T-helper 1 cell (primary cell): ENCODE results near the gene C14orf93.
"Not testable (repeated sequence)": the region's sequence is repeated elsewhere in the genome, so short reads cannot be mapped to it uniquely, and the experiment has no call there.

Experiments used
- DNase-seq, 5 donors: peaks; one replicate each; pipeline ENCODE4 v3.0.0-alpha.2; 2012 to 2020

The C14orf93 gene

DNA sequence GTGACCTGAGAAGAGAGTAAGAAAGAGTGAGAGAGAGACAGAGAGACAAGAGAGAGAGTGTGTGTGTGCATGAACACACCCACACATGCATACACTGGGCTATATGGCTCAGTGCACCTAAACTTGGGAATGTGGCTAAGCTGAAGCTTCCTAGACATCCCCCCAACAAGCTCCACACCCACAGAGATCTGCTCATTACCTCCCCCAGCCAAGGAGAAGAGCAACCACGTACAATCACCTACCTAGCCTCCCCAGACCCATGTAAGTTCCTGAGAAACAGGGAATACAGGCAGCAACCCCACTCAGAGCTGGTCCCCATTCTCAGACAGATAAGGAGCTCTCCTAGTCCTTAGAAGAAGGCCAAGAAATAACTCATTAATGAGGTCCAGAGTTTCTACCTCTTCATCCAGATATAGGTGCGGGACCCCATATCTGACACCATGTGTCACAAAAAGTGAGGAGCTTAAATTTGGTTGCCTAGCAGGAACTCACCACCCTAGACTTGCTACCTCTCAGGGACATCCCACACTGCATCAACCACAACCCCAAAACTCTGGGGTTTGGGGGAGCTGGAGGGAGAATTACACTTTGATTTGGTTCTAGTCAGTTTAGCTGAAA is 37.5 kb downstream of the C14orf93 start:
- no peak for DNase-seq

DNA sequence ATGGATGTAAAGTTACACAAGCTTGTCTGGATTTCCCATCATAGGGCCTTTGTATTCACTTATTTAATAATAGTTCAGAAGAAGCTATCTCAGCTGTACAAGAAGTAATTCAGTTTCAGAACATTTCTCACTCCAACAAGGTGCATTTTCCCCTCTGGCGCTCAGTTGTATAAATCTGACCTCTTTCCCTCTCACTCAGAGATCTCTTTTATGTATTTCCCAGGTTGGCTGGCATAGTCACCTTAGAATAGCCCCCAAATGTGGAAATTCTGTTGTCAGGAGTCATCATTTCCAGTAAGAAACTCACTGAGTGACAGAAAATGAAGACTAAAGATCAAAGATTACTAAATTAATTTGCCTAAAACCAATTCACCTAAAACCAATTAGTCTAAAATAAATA is 38.8 kb downstream of the C14orf93 start:
- no peak for DNase-seq

DNA sequence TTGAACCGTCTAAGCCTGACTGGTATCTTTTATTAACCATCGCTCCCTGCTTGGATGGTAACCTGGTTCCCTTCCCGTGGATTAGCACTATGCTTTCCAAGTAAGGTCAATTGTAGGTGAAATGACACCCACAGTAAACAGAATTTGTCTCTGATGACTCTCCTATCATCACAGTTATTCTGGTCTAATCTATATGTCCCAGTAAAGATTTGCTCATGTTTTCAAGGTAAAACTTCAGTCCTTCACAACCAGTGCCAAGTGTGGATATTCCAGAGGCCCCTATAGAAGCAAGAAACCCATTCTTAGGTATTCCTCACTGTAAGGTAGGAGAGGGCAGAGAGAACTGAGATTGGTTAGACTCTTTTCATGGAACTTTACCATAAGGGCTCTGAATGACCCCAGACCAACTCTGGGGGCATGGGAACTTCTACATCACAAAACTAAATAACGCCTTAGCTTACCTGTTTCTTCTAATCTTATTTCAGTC is 43.1 kb downstream of the C14orf93 start:
- no peak for DNase-seq

- not testable (repeated sequence) for DNase-seq
Measured at GRCh38 chr14:22965916-22966782, 43.8 kb downstream of the C14orf93 start.

DNA sequence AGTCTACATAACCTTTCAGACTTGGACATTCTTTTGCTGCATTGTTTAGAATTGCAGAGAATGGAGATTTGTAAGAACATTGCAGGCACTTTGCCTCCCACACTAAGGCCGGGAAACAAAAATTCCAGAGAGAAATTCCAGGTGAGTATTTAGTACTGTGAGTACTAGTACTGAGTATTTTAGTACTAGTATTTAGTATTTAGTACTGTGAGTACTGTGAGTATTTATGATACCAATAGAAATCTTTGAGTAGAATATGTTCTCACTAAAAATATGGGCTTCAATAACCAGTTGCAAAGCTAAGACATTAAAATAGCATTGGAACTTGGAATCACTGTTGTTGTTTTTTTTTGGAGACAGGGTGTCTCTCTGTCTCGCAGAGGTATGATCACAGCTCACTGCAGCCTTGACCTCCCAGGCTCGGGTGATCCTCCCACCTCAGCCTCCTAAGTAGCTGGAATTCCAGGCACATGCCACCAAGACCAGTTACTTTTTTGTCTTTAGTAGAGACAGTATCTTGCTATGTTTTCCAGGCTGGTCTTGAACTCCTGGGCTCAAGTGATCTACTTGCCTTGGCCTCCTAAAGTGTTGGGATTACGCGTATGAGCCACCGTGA is 47.8 kb downstream of the C14orf93 start:
- DNase-seq: no peak

- no peak for DNase-seq
Measured at GRCh38 chr14:22955702-22956569, 54.0 kb downstream of the C14orf93 start.

DNA sequence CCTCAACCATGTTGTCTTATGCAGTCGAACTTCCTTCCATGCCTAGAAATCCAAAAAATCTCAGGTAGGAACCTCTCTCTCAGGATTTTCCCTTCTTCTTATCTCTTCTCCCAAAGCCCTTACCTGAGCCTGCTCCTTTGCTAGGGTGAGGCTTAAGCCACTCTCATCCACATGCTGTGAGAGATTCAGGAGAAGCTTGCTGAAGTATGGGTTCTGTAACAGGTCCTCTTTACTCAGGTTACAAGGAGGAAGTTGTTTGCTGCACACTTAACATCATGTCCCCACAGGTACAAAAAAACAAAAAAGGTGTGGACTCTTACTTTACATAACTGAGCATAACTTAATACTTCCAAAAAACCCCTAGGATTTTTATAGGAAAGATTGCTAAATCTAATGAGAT is 57.5 kb downstream of the C14orf93 start:
- DNase-seq: no peak

DNA sequence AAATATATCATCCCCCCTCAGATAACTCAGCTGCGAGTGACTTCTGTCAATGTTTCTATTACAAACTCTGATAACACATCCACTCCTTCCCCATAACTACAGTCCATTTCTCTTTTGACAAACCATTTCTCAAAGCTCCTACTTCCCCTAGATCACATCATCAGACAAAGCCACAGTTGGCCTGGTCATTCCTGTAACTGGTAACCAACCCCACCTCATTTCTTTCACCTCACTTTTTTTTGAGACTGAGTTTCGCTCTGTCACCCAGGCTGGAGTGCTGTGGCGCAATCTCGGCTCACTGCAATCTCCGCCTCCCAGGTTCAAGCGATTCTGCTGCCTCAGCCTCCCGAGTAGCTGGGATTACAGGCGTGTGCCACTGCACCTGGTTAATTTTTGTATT is 58.1 kb downstream of the C14orf93 start:
- not testable (repeated sequence) for DNase-seq

- DNase-seq: no peak
Measured at GRCh38 chr14:22945642-22946041, 64.3 kb downstream of the C14orf93 start.

DNA sequence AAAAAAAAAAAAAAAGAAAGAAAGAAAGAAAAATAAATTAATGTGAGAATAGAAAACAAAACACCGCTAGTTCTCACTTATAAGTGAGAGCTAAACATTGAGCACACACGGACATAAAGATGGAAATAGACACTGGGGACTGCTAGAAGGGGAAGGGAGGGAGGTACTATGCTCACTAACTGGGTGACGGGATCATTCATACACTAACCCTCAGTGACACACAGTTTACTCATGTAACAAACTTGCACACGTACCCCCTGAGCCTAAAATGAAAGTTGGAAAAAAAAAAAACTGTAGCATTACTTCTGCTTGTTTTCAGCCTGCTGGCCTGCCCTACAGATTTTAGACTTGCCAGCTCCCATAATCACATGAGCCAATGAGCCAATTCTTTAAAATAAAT is 70.3 kb downstream of the C14orf93 start:
- DNase-seq: no peak
